C4-2B (cell line): Measurements from ENCODE around the gene CCND1.

Experiments
- CTCF ChIP-seq: fragments of 450-650 bp; conservative IDR thresholded peaks from 2 replicates; pipeline ENCODE4 v1.5.1; 2017; ENCODE audit warnings: mild to moderate bottlenecking
- ZFX ChIP-seq: fragments of 450-650 bp; IDR thresholded peaks from 2 replicates; pipeline ENCODE4 v1.6.1; 2017

GRCh38 chr11:69644962-69645675 lies 4.2 kb downstream of the CCND1 start:
- TF ChIP-seq CTCF (no peak), ZFX (no peak)
